HG02885 (cell line): ENCODE measurements around the gene IL6.

Experiments
- ATAC-seq: cut with Tn5 transposase; IDR thresholded peaks from one replicate; pipeline ENCODE4 v1.9.1; 2021; ENCODE audit warnings: mild to moderate bottlenecking; ENCODE audit not compliant: unreplicated experiment, poor library complexity

Gene IL6

GRCh38 chr7:22724861-22725260, 2.1 kb upstream of the IL6 start:
- no peak for ATAC-seq

DNA sequence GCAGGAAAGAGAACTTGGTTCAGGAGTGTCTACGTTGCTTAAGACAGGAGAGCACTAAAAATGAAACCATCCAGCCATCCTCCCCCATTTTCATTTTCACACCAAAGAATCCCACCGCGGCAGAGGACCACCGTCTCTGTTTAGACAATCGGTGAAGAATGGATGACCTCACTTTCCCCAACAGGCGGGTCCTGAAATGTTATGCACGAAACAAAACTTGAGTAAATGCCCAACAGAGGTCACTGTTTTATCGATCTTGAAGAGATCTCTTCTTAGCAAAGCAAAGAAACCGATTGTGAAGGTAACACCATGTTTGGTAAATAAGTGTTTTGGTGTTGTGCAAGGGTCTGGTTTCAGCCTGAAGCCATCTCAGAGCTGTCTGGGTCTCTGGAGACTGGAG, 1.4 kb upstream of the IL6 start:
- ATAC-seq = peak; percentile 26

DNA sequence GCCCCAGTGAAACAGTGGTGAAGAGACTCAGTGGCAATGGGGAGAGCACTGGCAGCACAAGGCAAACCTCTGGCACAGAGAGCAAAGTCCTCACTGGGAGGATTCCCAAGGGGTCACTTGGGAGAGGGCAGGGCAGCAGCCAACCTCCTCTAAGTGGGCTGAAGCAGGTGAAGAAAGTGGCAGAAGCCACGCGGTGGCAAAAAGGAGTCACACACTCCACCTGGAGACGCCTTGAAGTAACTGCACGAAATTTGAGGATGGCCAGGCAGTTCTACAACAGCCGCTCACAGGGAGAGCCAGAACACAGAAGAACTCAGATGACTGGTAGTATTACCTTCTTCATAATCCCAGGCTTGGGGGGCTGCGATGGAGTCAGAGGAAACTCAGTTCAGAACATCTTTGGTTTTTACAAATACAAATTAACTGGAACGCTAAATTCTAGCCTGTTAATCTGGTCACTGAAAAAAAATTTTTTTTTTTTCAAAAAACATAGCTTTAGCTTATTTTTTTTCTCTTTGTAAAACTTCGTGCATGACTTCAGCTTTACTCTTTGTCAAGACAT, 574 bp upstream of the IL6 start:
- ATAC-seq = peak; percentile 82

DNA sequence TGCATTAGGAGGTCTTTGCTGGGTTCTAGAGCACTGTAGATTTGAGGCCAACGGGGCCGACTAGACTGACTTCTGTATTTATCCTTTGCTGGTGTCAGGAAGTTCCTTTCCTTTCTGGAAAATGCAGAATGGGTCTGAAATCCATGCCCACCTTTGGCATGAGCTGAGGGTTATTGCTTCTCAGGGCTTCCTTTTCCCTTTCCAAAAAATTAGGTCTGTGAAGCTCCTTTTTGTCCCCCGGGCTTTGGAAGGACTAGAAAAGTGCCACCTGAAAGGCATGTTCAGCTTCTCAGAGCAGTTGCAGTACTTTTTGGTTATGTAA, 675 bp downstream of the IL6 start:
- ATAC-seq = no peak

- ATAC-seq = no peak
These were observed 1.5 kb downstream of the IL6 start for GRCh38 chr7:22728401-22729029.

DNA sequence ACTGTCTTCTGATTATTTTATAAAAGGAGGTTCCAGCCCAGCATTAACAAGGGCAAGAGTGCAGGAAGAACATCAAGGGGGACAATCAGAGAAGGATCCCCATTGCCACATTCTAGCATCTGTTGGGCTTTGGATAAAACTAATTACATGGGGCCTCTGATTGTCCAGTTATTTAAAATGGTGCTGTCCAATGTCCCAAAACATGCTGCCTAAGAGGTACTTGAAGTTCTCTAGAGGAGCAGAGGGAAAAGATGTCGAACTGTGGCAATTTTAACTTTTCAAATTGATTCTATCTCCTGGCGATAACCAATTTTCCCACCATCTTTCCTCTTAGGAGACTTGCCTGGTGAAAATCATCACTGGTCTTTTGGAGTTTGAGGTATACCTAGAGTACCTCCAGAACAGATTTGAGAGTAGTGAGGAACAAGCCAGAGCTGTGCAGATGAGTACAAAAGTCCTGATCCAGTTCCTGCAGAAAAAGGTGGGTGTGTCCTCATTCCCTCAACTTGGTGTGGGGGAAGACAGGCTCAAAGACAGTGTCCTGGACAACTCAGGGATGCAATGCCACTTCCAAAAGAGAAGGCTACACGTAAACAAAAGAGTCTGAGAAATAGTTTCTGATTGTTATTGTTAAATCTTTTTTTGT, 2.3 kb downstream of the IL6 start:
- no peak for ATAC-seq

- no peak for ATAC-seq
These were observed 3.2 kb downstream of the IL6 start for GRCh38 chr7:22730066-22730710.

GRCh38 chr7:22730921-22731654, 4.1 kb downstream of the IL6 start:
- no peak for ATAC-seq

GRCh38 chr7:22731766-22732165, 4.8 kb downstream of the IL6 start:
- no peak for ATAC-seq

GRCh38 chr7:22732556-22733126, 5.6 kb downstream of the IL6 start:
- ATAC-seq = no peak

DNA sequence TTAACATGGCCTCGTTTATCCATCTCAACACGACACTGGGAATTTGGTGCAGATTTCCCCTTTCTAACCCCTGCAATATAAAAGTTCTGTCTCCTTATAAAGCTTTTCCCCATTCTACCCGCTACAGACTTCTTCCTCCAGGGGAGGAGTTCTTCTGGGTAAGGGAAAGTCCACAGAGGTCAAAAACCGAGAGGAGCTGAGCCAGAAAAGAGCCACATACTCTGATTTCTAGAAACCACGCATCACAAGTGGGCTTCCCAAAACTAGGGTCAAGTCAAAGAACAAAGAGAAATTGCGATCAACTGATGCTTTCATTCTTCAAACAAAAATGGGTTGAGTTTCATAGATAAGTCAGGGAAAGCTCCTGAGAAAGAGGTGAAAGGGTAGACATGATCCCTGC, 6.8 kb downstream of the IL6 start:
- ATAC-seq = no peak

DNA sequence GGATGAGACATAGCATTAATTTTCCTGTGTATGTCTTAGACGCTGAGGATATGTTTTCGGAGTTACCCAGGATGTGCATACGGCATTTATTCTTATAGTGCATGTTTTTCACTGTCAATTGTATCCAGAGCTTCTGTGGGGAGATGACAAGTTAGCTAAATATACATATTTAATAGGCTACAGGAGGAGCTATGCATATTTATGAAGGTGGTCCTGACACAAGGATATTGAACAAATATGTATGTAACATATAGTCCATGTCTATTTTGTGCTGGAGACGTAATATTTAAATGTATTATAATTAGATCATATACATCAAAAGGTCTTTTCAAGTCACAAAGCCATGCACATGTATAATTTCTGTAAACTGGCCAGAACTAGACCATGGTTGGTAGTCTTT, 16.0 kb downstream of the IL6 start:
- no peak for ATAC-seq

DNA sequence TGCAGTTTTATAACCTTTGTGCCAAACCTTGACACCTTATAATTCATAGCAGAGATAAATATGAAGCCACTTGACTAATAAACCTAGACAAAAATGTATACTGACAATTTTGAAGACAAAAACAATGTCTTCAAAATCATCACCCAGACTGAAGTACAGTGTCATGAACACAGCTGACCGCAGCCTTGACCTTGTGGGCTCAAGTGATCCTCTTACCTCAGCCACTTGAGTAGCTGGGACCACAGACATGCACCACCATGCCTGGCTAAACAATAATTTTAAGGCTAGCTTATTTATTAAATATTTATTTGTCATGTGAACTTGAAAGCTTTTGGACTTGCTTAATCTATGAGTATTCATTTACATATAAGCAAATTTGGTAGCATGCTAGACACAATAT, 24.3 kb downstream of the IL6 start:
- no peak for ATAC-seq

DNA sequence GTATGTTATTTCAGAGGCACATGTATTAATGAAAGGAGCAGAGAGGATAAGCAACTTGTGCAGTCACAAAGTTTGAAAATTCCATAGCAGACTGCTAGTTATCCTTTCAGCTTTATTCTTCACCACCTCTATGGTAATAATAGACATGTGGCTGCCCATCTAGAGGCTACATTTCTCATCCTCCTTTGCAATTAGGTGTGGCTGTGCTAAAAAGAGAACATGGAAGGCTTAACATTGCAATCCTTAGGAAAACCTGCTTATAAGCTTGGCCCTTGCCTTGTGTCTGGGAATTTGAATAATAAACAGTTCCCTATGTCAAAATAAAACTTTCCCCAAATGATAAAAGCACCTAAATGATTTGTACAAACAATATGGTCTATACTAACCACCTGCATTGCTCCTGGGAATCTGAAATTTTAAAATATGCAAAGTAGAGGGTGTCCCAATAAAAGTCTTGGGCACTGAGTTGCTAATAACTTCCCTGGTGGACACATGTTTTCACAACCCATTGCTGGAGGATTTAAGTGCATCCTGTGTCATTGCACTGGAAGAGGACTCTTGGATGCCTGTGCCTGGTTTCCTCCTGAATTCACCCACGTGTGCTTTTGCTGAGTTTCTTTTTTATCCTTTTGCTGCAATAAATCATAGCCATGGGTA, 30.5 kb downstream of the IL6 start:
- no peak for ATAC-seq

- ATAC-seq = no peak
These were observed 31.6 kb downstream of the IL6 start for GRCh38 chr7:22758576-22758975.

DNA sequence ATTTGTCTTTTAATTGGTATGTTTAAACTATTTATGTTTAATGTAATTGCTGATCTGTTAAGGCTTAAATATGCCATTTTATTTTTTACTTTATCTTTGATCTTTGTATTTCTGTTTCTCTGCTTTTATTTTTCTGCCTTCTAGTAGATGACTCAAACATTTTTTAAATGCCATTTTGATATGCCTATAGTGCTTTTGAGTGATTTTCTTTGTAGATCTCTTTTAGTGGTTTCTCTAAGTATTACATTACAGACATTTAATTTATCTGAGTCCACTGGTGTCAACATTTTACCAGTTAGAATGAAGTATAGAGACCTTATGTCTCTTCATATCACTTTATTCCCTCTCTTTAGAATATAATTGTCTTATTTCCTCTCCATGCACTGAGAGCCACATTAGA, 32.7 kb downstream of the IL6 start:
- no peak for ATAC-seq

DNA sequence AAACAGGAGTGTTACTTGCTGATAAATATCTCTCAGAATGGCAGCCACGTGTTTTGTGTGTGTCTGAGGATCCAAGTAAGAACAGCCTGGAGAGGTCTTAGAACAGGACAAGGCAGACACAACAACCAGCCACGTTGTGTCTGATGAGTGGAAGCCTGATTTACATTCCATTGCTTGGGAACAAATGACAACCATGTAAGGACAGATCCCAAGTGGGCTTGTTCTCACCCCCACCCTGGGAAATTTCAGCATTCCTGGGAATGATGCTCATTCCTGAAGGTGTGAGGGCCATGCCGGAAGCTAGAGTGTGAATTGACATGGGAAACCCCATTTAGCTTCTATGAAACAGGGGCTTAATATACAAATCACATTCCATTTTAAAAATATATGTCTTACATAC, 35.9 kb downstream of the IL6 start:
- no peak for ATAC-seq

DNA sequence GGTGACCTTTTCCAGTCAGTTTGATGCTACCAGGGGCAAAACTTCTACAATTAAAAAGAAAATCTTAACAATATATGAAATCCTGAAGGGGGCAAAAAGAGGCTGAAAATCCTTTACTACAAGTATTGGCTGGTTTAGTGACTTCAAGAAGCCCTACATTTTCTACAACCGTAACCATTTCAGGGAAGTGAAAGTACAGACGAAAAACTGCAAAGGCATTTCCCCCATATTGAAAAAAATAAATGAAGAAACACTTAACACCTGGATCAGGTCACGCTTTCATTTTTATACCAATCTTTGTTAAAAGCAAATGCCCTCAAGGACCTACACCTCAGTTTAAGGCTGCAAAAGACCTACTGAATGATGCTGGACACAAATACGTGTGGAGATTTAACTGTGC, 38.6 kb downstream of the IL6 start:
- peak; percentile 93 for ATAC-seq

- no peak for ATAC-seq
These were observed 44.3 kb downstream of the IL6 start for GRCh38 chr7:22771194-22771871.

DNA sequence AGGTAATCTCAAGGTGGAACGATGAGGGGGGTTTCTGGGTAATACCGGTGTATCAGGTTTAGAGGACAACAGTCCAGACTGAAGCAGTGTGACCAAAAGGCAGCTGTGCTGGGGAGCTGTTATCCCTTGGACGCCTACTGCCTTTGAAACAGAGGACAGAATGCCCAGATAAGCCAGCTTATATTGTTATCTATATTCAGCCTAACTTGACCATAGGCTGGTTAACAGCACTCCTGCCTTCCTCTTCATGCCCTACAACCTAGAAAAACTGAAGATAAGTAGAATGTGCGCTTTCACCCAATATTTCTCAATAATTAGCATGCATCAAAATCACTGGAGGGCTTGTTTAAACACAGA, 44.9 kb downstream of the IL6 start:
- ATAC-seq = no peak
